Activated T-cell treated with anti-CD3 and anti-CD28 coated beads, Interleukin-2, amount 50 U/mL, for 24 hours (primary cell): ENCODE measurements around the gene GPRIN2.
"Not testable (repeated sequence)": the region's sequence is repeated elsewhere in the genome, so short reads cannot be mapped to it uniquely, and the experiment has no call there.

Experiments
- DNase-seq: peaks from one replicate; pipeline ENCODE4 v3.0.0-alpha.2; 2020
- H3K27ac Mint-ChIP-seq: 2 replicates; pipeline ENCODE4 v1.8.0; 2020; ENCODE audit warnings: mild to moderate bottlenecking, mixed read lengths
- H3K27me3 Mint-ChIP-seq: 2 replicates; pipeline ENCODE4 v1.8.0; 2020; ENCODE audit warnings: mixed read lengths
- H3K36me3 Mint-ChIP-seq: 2 replicates; pipeline ENCODE4 v1.8.0; 2020; ENCODE audit warnings: low read depth, mixed read lengths
- H3K4me1 Mint-ChIP-seq: 2 replicates; pipeline ENCODE4 v1.8.0; 2020; ENCODE audit warnings: low read depth, mixed read lengths
- H3K4me3 Mint-ChIP-seq: 2 replicates; pipeline ENCODE4 v1.8.0; 2020; ENCODE audit warnings: mild to moderate bottlenecking, moderate library complexity, mixed read lengths
- H3K9me3 Mint-ChIP-seq: 2 replicates; pipeline ENCODE4 v1.8.0; 2020; ENCODE audit warnings: mixed read lengths

Gene GPRIN2

DNA sequence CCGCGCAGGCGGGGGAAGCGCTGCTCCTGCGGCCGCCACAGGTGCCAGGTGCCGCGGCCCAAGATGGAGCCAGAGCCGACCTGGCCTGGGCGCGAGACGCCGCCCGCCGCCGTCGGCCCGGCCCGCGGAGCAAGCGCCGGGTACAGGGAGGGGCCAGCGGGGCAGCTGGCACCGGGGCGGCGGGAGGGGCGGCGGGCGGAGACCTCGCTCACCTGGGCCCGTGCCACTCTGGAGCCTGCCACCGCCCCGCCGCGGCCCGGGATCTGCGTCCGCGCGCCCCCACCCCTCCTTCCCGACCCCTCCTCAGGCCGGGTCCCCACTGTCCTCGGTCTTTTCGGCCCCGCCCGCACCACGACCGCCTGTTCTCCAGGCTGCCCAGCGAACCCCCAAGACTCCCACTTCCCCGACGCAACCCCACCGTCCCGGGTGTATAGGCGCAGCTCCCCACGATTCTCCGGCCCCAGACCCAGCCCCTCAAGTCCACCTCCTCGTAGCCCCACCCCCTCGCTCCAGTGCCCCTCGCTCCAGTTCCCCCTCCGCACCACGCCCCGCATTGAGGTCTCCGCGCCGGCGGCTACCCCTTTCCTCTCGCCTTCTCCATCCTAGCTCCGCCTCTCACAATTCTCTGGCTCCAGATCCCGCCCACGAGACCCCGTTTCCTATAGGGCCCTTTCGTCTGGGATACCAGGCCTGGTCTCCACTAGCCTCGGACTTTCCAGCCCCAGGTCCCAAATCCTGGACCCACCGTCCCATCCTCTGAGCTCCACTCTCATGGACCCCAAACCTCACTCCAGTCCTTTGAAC is at the start of gene GPRIN2:
Gene GPRIN2 (minus strand): TSS at position 144 of the 804 bp plus-strand sequence. CDS start 5,922 bp downstream, outside the sequence.
- peak within 1 kb of the TSS; percentile 59 for H3K4me3 Mint-ChIP-seq
- H3K27me3 Mint-ChIP-seq: no peaks in the 10 kb centered on the region
- H3K4me1 Mint-ChIP-seq: peaks cover 4% of the 10 kb centered on the region
- H3K27ac Mint-ChIP-seq: no peak within 1 kb of the TSS
- H3K36me3 Mint-ChIP-seq: no peaks in the 10 kb centered on the region
- no peaks in the 10 kb centered on the region for H3K9me3 Mint-ChIP-seq
- peak; percentile 27 for DNase-seq

DNA sequence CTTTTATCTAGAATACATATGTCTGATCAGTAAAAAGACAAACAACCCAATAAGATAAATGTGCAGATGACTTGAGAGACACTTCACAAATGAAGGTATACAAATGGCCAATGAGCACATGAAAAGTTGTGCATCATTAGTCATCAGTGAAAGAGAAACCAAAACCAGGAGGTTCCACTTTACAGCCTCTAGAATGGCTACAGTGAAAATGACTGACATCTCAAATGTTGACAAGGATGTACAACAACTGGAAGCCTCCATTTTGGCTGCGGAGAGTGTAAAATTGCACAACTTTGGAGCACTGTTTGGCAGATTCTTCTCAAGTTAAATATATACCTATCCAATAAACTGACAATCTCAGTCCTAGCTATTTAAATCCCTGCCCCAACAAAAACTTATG is 44.1 kb upstream of the GPRIN2 start:
- DNase-seq, H3K27me3 Mint-ChIP-seq, H3K27ac Mint-ChIP-seq, H3K9me3 Mint-ChIP-seq, H3K4me1 Mint-ChIP-seq, H3K36me3 Mint-ChIP-seq, H3K4me3 Mint-ChIP-seq: not testable (repeated sequence)

DNA sequence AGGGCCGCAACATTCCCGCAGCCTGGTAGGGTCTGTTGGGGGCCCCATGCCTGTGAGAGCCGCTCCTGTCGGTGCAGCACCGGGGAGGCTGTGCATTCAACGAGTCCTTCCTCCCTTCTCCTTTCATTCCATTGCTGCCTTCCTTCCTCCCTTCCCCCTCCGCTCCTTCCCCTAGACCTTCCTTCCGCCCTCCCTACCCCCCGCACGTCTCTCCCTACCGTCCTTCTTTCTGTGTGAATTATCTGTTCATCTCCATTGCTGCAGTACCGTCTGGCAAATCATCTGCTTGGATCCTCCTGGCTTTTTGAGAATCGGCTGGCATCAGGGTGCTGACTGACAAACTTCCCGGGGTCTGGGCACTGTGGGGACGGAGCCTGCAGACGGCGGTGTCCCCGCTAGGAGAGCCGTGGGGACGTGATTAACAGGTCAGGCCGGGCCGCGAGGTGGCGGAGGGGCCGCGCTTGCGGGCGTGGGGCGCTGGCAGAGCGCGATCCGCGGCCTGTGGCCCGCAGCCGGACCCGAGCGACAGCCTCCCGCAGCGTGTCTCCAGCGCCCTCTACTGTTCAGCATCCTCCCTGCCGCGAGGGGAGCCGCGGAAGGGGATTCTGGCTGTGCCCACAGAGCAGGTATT is 41.3 kb upstream of the GPRIN2 start:
- H3K27me3 Mint-ChIP-seq, H3K9me3 Mint-ChIP-seq, H3K36me3 Mint-ChIP-seq, H3K27ac Mint-ChIP-seq, H3K4me1 Mint-ChIP-seq: not testable (repeated sequence)
- peak; percentile 62 for DNase-seq
- H3K4me3 Mint-ChIP-seq: peak overlapping the region; percentile 42

DNA sequence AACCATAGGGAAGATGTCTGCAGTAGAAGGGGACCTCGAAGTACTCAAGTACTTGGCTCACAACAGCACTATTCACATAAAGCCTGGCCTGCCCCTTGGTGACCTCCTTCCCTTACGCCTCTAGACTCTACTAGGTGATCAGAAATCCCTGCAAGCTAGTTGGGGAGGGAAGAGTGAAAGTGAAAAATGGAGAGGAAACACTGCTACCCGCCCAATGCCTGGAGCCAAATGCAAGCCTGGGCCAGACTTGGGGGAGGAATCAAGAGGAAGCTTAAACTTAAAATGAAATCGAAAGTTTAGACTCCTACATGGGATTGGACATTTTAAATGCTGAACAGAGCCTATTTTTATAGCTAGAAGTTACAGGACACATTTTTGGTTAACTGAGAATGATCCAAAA is 40.1 kb upstream of the GPRIN2 start:
- H3K36me3 Mint-ChIP-seq, H3K27ac Mint-ChIP-seq, H3K4me1 Mint-ChIP-seq, H3K4me3 Mint-ChIP-seq, DNase-seq, H3K27me3 Mint-ChIP-seq, H3K9me3 Mint-ChIP-seq: not testable (repeated sequence)

DNA sequence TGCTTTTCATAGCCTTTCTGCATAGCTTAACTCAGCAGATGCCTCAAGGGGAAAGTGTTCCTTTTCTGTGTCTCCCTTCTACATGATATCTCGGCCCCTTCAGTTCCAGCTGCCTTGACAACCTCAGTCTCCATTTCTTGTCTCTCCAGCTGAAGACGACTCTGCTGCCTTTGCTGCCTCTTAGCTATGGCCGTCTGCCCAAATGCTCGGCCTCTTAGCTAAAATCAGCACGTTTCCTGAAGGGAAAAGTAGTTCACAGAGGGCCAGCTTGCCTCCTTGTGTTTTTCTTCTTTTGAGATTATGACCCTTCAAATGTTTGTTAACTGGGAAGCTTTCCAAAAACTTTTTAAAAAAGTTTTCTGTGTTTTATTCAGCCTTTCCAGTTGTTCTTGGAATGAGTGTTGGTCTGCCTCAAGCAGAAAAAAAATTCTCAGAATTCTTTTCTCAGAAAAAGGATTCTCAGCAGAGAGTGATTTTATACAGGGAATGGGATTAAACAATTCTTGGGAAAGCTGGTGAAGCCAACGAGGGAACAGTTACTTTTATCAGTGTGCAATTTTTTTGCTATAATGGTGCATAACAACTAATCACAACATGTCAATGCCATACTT is 38.1 kb upstream of the GPRIN2 start:
- not testable (repeated sequence) for H3K27ac Mint-ChIP-seq, H3K4me3 Mint-ChIP-seq, H3K36me3 Mint-ChIP-seq, H3K9me3 Mint-ChIP-seq, DNase-seq, H3K27me3 Mint-ChIP-seq, H3K4me1 Mint-ChIP-seq

DNA sequence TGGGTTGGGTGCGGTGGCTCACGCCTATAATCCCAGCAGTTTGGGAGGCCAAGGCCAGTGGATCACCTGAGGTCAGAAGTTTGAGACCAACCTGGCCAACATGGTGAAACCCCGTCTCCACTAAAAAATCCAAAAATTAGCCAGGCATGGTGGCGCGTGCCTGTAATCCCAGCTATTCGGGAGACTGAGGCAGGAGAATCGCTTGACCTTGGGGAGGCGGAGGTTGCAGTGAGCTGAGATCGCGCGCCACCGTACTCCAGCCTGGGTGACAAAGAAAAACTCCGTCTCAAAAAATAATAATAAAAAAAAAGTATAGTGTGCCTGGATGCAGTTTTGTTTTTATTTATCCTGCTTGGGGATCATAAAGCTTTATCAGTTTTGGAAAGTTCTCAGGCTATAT is 36.8 kb upstream of the GPRIN2 start:
- not testable (repeated sequence) for H3K4me1 Mint-ChIP-seq, H3K27me3 Mint-ChIP-seq, H3K36me3 Mint-ChIP-seq, H3K27ac Mint-ChIP-seq, H3K4me3 Mint-ChIP-seq, DNase-seq, H3K9me3 Mint-ChIP-seq

DNA sequence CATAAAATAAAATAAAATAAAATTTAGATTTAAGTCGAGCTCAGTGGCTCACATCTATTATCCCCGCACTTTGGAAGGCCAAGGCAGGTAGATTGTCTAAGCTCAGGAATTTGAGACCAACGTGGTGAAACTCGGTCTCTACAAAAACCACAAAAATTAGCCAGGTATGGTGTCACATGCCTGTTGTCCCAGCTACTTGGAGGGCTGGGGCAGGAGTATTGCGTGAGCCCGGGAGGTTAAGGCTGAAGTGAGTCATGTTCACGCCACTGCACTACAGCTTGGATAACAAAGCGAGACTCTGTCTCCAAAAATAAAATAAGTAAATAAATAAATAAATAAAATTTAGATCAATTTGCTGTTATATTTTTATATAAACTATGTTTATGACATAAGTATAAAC is 34.6 kb upstream of the GPRIN2 start:
- not testable (repeated sequence) for H3K27ac Mint-ChIP-seq, H3K36me3 Mint-ChIP-seq, H3K27me3 Mint-ChIP-seq, H3K4me3 Mint-ChIP-seq, H3K4me1 Mint-ChIP-seq, DNase-seq, H3K9me3 Mint-ChIP-seq

DNA sequence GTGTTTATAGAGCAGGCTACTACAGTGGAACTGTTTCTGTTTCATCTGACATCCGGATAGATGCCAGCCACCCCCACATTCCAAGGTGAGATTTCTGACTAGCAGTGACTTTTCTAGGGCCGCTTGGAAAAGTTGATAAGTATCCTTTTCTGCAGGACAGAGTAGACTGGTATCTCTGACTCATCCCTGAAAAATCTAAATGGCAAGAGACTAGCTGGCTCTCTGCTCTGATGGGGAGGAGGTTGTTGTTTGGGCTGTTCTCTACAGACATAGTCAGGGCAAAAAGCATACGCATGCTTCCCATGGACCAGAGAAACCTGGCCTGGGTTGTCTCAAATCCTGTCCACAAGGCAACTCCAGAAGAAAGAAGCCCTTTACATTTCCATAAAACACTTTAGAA is 33.1 kb upstream of the GPRIN2 start:
- H3K36me3 Mint-ChIP-seq, H3K4me3 Mint-ChIP-seq, H3K4me1 Mint-ChIP-seq, H3K27ac Mint-ChIP-seq, H3K9me3 Mint-ChIP-seq, H3K27me3 Mint-ChIP-seq, DNase-seq: not testable (repeated sequence)

DNA sequence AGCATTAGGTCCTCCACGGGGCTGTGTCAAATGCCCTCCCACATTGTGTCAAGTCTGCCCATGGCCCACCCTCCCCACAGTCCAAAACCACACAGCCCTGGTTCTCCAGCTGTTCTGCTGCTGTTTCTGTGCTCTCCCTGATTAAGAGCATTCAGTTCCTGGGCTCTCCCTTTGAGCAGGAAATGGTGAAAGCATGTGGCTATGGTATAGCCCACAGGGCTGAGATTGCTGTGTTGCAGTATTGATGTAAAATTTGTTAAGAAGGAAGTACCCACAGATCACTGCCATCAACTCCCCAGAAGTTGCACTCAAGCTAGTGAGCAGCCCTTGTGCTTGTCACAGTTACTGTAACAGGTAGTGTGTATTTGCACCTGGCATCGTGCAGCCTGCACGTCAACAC is 31.8 kb upstream of the GPRIN2 start:
- not testable (repeated sequence) for DNase-seq

DNA sequence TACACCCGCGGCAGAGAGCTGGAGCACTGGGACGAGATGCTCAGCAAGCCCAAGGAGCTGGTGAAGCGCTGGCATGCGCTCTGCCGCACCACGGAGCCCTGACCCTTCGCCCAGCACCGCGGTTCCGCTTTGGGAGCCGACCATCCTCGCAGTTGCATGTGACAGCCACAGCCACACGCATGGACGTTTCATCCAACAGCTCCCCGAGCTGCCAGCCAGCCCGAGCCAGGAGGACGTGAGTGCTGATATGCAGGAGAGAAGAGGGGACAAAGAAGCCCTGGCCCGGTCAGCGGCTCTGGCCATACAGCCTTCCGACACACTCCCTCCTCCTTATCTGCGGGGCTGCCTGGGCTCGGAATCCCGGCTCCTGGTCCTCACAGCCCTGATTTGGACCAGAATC is 31.1 kb upstream of the GPRIN2 start:
- H3K27me3 Mint-ChIP-seq, H3K9me3 Mint-ChIP-seq, H3K4me1 Mint-ChIP-seq, H3K36me3 Mint-ChIP-seq, H3K27ac Mint-ChIP-seq, DNase-seq, H3K4me3 Mint-ChIP-seq: not testable (repeated sequence)

More for the DNA sequence above, 31.8 kb upstream of the GPRIN2 start:
- H3K27me3 Mint-ChIP-seq, H3K9me3 Mint-ChIP-seq, H3K27ac Mint-ChIP-seq, H3K4me1 Mint-ChIP-seq, H3K4me3 Mint-ChIP-seq, H3K36me3 Mint-ChIP-seq: not testable (repeated sequence)

DNA sequence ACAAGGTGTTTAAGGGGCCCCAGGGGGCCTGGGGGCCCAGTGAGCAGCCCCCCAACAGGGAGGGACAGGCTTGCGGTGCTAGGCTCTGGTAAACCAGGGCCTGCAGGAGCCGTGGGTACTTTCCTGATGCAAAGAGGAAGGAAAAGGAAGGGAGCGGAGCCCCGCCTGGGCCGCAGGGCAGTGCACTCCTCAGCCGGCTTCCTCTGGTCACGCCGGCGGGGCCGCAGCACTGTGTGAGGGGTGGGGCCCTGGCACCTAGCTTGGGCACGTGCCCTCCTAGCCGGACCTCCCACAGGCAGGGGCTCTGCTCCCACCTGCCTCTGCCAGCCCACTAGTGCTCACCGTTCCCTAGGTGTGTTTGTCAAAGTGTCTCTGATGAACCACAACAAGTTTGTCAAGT is 28.8 kb upstream of the GPRIN2 start:
- not testable (repeated sequence) for H3K36me3 Mint-ChIP-seq, H3K9me3 Mint-ChIP-seq, DNase-seq, H3K4me3 Mint-ChIP-seq, H3K27me3 Mint-ChIP-seq, H3K4me1 Mint-ChIP-seq, H3K27ac Mint-ChIP-seq

DNA sequence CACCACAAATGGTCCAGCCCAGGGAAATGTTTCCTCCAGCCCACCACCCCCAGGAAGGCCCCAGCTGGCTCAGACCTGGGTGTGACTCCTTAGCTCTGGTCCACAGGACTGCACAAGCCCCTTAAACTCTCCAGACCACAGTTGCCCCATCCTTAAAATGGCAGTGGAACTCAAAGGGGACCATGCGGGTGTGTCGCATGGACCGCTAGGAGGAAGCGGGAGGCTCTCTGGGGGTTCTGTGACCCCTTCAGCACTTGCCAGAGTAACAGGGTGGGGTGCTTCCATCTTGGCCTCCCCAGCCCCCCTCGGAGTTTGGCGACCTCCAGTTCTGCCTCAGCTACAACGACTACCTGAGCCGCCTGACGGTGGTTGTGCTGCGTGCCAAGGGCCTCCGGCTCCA is 27.7 kb upstream of the GPRIN2 start:
- H3K4me1 Mint-ChIP-seq, H3K9me3 Mint-ChIP-seq, H3K4me3 Mint-ChIP-seq, H3K27ac Mint-ChIP-seq, H3K27me3 Mint-ChIP-seq, DNase-seq, H3K36me3 Mint-ChIP-seq: not testable (repeated sequence)

DNA sequence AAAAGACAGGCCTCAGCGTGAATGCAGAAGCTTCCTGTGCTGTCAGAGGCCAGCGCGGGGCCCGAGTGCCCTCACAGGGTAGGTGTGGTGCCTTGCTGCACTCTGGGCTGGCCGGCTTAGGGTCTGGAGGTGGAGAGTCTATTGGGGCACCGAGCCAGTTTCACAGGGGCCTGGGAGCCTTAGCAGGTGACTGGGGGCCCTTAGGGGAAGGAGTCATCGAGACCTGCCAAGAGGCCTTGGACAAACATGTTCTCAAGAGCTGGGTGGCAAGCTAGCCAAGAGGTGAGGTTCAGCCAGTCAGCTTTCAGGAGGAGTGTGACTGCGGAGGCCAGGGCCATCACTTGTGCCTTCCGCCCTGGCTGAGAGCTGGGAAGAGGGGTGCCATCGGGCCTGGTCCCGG is 26.1 kb upstream of the GPRIN2 start:
- not testable (repeated sequence) for H3K27me3 Mint-ChIP-seq, H3K9me3 Mint-ChIP-seq, H3K36me3 Mint-ChIP-seq, H3K4me3 Mint-ChIP-seq, H3K27ac Mint-ChIP-seq, DNase-seq, H3K4me1 Mint-ChIP-seq

DNA sequence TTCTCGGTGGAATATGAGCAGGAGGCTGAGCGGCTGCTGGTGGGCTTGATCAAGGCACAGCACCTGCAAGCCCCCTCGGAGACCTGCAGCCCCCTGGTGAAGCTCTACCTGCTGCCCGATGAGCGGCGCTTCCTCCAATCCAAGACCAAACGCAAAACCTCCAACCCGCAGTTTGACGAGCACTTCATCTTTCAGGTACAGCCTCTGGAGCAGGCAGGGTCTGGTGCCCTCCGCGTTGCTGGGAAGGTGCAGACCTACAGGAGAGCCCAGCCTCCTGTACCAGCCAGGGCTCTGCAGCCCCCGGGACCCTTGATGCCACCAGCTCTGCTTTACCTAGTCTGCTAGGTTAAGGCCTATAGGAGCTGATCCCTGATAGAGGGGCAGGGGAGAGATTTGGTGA is 25.5 kb upstream of the GPRIN2 start:
- not testable (repeated sequence) for H3K4me3 Mint-ChIP-seq, H3K9me3 Mint-ChIP-seq, H3K4me1 Mint-ChIP-seq, DNase-seq, H3K36me3 Mint-ChIP-seq, H3K27ac Mint-ChIP-seq, H3K27me3 Mint-ChIP-seq

DNA sequence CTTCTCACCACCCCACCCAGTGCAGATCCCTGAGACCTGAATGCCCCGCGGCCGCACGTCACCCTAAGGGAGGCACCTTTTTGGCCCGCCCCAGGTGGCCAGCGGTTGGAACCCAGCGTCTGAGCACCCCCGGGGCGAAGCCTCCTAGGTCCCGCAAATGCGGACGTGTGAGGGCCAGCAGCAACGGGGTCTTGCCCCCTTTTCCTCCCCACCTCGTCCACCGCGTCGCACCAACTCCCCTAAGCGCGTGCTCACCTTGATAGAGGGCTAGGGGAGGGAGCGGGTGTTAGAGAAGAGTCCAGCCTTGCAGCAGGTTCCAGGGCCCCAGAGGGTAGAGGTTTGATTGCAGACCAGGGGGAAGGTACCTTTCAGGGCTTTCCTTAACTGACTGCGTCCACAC is 22.9 kb upstream of the GPRIN2 start:
- not testable (repeated sequence) for H3K27ac Mint-ChIP-seq, DNase-seq, H3K27me3 Mint-ChIP-seq, H3K9me3 Mint-ChIP-seq, H3K36me3 Mint-ChIP-seq, H3K4me1 Mint-ChIP-seq, H3K4me3 Mint-ChIP-seq
